ENCODE results near the gene NPY2R.

NPY2R gene

GRCh38 chr4:155208258-155209054 lies at the start of gene NPY2R:
Gene NPY2R (plus strand): TSS chr4:155208636. CDS start chr4:155213940, 5,304 bp downstream.
- DNase-seq: no peak

- no peak for DNase-seq
These were observed 47.1 kb upstream of the NPY2R start for GRCh38 chr4:155161357-155161756.

- no peak for DNase-seq
These were observed 43.7 kb upstream of the NPY2R start for GRCh38 chr4:155164718-155165117.

GRCh38 chr4:155170569-155170968 lies 37.9 kb upstream of the NPY2R start:
- DNase-seq: no peak

- DNase-seq: no peak
These were observed 35.1 kb upstream of the NPY2R start for GRCh38 chr4:155173371-155173770.

GRCh38 chr4:155174668-155175067 lies 33.8 kb upstream of the NPY2R start:
- no peak for DNase-seq

GRCh38 chr4:155179216-155179615 lies 29.2 kb upstream of the NPY2R start:
- DNase-seq: no peak

- no peak for DNase-seq
These were observed 21.5 kb upstream of the NPY2R start for GRCh38 chr4:155186972-155187371.

GRCh38 chr4:155187989-155188388 lies 20.4 kb upstream of the NPY2R start:
- no peak for DNase-seq

- no peak for DNase-seq
These were observed 18.3 kb upstream of the NPY2R start for GRCh38 chr4:155190099-155190498.

- DNase-seq: no peak
These were observed 10.7 kb upstream of the NPY2R start for GRCh38 chr4:155197757-155198156.

GRCh38 chr4:155207534-155208257 lies 740 bp upstream of the NPY2R start:
- DNase-seq: no peak

GRCh38 chr4:155220025-155220424 lies 11.6 kb downstream of the NPY2R start:
- no peak for DNase-seq

- no peak for DNase-seq
These were observed 18.7 kb downstream of the NPY2R start for GRCh38 chr4:155227131-155227530.

- no peak for DNase-seq
These were observed 20.3 kb downstream of the NPY2R start for GRCh38 chr4:155228713-155229112.

GRCh38 chr4:155232432-155232831 lies 24.0 kb downstream of the NPY2R start:
- DNase-seq: no peak

GRCh38 chr4:155234206-155234605 lies 25.8 kb downstream of the NPY2R start:
- no peak for DNase-seq

- DNase-seq: no peak
These were observed 29.1 kb downstream of the NPY2R start for GRCh38 chr4:155237567-155237966.

- DNase-seq: no peak
These were observed 32.8 kb downstream of the NPY2R start for GRCh38 chr4:155241225-155241624.

- no peak for DNase-seq
These were observed 33.2 kb downstream of the NPY2R start for GRCh38 chr4:155241664-155242063.

- DNase-seq: no peak
These were observed 36.7 kb downstream of the NPY2R start for GRCh38 chr4:155245105-155245504.

GRCh38 chr4:155248002-155248896 lies 39.8 kb downstream of the NPY2R start:
- no peak for DNase-seq

- DNase-seq: no peak
These were observed 40.7 kb downstream of the NPY2R start for GRCh38 chr4:155249016-155249566.

All from NCI-H2171 treated with DMSO at 0.1 percent for 48 hours (cell line).